ENCODE data around the gene MRPL2.
"Not testable (repeated sequence)": the region's sequence is repeated elsewhere in the genome, so short reads cannot be mapped to it uniquely, and the experiment has no call there.

The MRPL2 gene

GRCh38 chr6:43081922-43082321, 22.7 kb upstream of the MRPL2 start:
- DNase-seq, result not testable (repeated sequence)

GRCh38 chr6:43081043-43081442, 21.8 kb upstream of the MRPL2 start:
- no peak for DNase-seq

GRCh38 chr6:43078691-43079090, 19.5 kb upstream of the MRPL2 start:
- DNase-seq, result no peak

GRCh38 chr6:43077981-43078511, 18.8 kb upstream of the MRPL2 start:
- DNase-seq, result no peak

- DNase-seq, result no peak
Observed at GRCh38 chr6:43077333-43077809, 18.1 kb upstream of the MRPL2 start.

GRCh38 chr6:43076464-43077332, 17.5 kb upstream of the MRPL2 start:
- peak; percentile 29 for DNase-seq

- peak; percentile 45 for DNase-seq
Observed at GRCh38 chr6:43075670-43076463, 16.6 kb upstream of the MRPL2 start, which contains the start of gene PTK7. Gene PTK7 (plus strand): TSS chr6:43076314. CDS start chr6:43076489, 175 bp downstream.

- peak; percentile 65 for DNase-seq
Observed at GRCh38 chr6:43074847-43075669, 15.8 kb upstream of the MRPL2 start.

- no peak for DNase-seq
Observed at GRCh38 chr6:43070028-43070632, 10.9 kb upstream of the MRPL2 start.

- DNase-seq, result no peak
Observed at GRCh38 chr6:43062818-43063217, 3.6 kb upstream of the MRPL2 start.

- DNase-seq, result peak; percentile 17
Observed at GRCh38 chr6:43061861-43062260, 2.6 kb upstream of the MRPL2 start.

- no peak for DNase-seq
Observed at GRCh38 chr6:43060755-43061633, 1.8 kb upstream of the MRPL2 start.

- DNase-seq, result no peak
Observed at GRCh38 chr6:43060034-43060754, 960 bp upstream of the MRPL2 start.

GRCh38 chr6:43058531-43058930, 703 bp downstream of the MRPL2 start:
- no peak for DNase-seq

GRCh38 chr6:43055966-43056365, 3.3 kb downstream of the MRPL2 start:
- no peak for DNase-seq

GRCh38 chr6:43054206-43054943, 4.9 kb downstream of the MRPL2 start:
- no peak for DNase-seq

- peak; percentile 95 for DNase-seq
Observed at GRCh38 chr6:43053545-43054205, 5.6 kb downstream of the MRPL2 start, which contains the start of gene CUL7. Gene CUL7 (minus strand): TSS chr6:43053851. CDS start chr6:43052788, 1,063 bp downstream.

GRCh38 chr6:43052842-43053544, 6.2 kb downstream of the MRPL2 start:
- no peak for DNase-seq
